Midbrain (tissue), 1 donor: Measurements from ENCODE around the gene GFI1.
"Not testable (repeated sequence)": the region's sequence is repeated elsewhere in the genome, so short reads cannot be mapped to it uniquely, and the experiment has no call there.

Source experiments
- DNase-seq: peaks from one replicate; lab custom pipeline; 2025; lab: John Stamatoyannopoulos, UW

GFI1 gene

DNA sequence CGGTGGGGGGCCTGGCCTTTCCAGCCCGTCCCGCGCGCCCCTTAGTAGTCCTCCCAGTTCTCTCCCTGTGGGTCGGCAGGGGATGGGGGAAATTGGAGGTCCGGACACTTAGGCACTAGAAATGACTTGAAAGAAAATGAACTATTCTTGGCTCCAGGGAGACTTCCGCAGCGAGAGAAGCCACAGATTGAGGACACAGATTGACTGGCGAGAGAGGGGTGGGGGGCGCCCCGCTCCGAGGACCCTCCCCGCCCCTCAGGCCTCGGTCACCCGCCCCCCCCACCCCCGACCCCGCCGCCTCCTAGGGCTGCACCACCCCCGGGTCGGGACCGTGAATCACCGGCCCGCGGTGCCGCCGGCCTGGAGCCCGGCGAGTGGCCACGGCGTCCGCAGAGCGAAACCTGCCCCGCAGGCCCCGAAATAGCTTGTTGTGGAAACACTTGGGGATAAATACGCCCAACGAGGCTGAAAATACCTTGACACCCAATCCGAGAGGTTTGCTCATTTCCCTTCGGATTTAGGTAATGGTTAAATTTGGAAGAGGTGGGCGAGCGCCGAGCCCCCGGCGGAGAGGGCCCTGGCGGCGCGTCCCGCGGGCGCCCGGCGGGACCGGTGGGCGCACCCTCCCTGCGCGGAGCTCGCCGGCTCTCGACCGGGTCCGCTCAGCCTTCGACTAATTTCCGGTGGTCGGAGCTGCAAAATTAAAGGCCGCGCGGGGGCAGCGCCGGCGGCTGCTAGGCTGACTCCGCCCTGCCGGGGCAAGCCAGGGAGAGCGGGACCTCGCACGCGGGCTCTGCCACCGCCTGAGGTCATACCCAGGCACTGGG is at the start of gene GFI1:
Gene GFI1, minus strand, starts transcription at position 675 of the 827 bp plus-strand sequence. CDS start 3,438 bp downstream, outside the sequence.
- no peak for DNase-seq

- DNase-seq, result not testable (repeated sequence)
These were observed 45.6 kb upstream of the GFI1 start for GRCh38 chr1:92532371-92532770.

DNA sequence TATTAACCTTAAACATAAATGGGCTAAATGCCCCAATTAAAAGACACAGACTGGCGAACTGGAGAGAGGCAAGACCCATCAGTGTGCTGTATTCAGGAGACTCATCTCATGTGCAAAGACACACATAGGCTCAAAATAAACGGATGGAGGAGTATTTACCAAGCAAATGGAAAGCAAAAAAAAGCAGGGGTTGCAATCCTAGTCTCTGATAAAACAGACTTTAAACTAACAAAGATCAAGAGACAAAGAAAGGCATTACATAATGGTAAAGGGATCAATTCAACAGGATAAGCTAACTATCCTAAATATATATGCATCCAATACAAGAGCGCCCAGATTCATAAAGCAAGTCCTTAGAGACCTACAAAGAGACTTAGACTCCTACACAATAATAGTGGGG is 45.2 kb upstream of the GFI1 start:
- DNase-seq, result not testable (repeated sequence)

GRCh38 chr1:92527670-92528069 is 40.9 kb upstream of the GFI1 start:
- no peak for DNase-seq

DNA sequence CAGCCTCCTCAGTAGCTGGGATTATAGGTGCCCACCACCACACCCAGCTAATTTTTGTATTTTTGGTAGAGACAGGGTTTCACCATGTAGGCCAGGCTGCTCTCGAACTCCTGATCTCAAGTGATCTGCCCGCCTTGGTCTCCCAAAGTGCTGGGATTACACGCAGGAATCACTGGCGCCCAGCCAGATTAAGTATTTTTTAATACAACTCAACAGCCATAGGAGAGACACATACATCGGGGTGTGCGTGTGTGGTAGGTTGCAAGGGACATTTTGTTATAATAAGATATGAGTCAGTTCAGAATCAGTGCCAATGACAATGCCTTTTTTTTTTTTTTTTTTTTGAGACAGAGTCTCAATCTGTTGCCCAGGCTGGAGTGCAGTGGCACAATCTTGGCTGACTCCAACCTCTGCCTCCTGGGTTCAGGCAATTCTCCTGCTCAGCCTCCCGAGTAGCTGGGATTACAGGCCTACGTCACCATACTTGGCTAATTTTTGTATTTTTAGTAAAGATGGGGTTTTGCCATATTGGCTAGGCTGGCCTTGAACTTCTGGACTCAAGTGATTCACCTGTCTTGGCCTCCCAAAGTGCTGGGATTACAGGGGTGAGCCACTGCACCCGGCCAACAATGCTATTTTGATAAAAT is 38.3 kb upstream of the GFI1 start:
- DNase-seq, result not testable (repeated sequence)

- no peak for DNase-seq
These were observed 32.3 kb upstream of the GFI1 start for GRCh38 chr1:92519043-92519442.

DNA sequence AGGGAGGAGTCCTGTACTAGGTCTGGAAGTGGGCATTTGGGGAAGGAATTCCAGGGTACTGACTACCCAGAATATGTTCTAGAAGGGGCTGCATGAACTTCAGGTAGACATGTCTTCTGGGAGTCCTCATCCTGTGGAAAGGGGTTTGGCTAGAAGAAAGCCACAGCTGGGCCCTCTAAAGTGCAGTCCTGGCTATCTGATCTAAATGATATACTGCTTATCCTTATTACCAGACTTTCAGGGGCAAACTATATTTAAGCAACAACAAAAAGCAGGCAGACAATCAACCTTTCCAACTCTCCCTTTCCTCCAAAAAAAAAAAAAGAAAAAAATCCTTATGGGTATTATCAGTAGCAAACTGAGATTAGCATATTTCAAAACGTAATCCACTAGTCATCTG is 29.8 kb upstream of the GFI1 start:
- DNase-seq, result no peak

DNA sequence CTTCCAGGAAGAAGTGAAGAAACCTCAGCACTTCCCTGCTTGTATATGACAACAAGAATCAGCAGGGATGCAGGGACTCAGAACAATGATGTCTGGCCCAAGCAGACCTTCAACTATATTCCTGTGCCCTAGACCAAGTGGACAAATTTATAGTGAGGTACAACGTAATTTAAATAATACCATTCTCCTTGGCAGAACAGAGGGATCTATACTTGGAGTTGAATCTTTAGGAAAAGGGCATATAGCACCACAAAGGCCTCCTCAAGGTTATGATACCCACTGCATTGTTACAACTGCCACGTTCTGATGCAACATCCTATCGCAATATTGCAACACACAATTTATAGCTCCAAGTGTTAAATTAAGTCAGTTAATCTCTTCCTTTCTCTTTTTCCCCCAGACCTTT is 29.1 kb upstream of the GFI1 start:
- DNase-seq, result no peak

- no peak for DNase-seq
These were observed 24.8 kb upstream of the GFI1 start for GRCh38 chr1:92511541-92511940.

- DNase-seq, result no peak
These were observed 22.9 kb upstream of the GFI1 start for GRCh38 chr1:92509619-92510018.

DNA sequence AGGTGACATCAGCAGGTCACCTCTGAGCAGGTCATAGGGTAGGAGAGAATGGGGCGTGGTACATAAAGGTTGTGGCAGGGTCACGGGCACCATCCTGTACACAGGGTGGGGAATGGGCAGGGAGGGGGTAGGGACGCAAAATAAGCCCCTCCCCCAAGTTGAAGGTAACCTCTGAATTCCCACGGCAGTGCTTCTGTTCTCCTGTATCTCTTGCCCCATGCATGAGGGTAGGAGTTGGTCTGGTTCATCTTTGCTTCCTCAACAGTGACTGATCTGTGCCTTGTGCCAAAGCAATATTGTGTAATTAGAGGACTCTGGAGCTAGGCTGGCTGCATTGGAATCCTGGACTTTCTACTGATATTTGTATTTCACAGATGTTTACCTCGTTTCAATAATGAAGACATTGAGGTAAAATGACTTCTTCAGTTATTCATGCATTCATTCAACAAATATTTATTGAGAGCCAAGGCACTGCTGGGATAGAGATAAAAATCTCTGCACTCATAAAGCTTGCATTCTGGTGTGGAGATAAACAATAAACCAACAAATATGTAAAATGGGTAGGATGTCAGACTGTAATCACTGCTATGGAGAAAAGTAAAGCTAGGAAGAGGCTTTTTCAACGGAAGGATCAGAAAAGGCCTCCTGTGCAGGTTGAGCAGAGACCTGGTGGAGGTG is 18.4 kb upstream of the GFI1 start:
- no peak for DNase-seq

GRCh38 chr1:92504291-92505014 is 17.7 kb upstream of the GFI1 start:
- DNase-seq, result no peak

GRCh38 chr1:92503926-92504285 is 17.2 kb upstream of the GFI1 start:
- DNase-seq, result no peak

DNA sequence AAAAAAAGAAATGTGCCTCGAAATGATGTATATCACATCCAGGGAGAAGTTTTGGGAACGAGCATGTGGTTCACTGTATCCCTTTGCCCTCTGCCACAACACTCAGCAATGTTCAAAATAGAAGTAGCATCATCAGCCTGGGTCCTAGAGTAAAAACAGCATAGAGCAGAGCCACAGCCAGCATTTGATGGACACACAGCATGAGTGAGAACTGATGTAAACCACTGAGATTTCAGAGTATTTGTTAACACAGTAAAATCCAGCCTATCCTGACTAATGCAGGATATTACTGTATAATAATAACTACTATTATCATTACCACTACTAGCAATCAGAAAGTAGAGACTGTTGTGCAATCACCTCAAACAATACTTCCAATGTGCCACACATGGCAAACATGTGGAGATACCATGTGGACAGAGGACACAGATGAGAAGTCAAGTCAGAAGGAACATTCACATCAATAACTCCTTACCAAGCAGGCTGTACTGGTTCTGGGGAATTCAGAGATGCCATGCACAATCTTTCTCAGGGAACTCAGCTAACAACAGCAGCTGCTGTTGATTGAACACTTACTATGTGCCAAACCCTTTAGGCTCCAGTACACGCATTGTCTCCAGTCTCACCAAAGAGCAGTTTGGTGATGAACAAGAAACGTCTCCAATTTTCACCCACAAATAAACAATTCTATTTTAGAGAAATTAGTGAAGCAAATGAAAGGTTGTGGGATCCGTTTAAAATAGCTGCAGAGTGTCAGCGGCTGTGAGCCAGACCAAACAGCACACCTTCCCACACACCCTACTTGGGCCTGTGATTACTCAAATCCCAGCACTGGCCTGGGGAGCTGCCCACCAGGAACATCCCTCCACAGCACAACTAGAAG is 16.6 kb upstream of the GFI1 start:
- no peak for DNase-seq

DNA sequence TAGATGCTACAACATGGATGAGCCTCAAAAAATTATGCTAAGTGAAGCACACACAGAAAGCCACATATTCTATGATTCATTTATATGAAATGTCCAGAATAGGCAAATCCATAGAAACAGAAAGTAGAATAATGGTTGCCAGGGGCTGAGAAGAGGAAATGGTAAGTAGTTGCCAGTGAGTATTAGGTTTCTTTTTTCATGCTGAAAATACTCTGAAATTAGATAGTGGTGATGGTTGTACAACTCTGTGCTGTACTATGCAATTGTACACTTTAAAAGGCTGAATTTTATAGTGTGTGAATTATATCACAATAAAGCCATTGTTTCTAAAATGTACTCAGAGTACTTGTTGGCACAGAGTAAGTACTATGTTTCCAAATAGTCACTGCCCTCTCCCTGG is 15.5 kb upstream of the GFI1 start:
- no peak for DNase-seq

DNA sequence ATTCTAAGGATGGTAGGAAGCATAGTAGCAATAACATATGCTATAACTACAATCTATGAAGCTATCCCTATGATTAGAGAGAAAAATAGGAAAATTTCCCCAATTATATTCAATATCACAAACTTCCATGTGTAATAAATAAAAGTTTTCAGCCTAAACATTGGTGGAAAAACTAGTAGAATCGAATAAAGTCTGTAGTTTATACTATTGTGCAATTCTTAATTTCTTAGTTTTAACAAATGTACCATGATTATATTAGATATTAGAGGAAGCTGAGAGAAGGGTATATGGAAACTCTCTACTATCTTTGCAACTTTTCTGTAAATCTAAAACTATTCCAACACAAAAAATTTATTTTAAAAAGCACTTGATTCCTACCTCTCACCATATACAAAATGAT is 13.8 kb upstream of the GFI1 start:
- DNase-seq, result no peak

GRCh38 chr1:92495392-92496063 is 8.8 kb upstream of the GFI1 start:
- no peak for DNase-seq

- no peak for DNase-seq
These were observed 7.9 kb upstream of the GFI1 start for GRCh38 chr1:92494485-92495141.

DNA sequence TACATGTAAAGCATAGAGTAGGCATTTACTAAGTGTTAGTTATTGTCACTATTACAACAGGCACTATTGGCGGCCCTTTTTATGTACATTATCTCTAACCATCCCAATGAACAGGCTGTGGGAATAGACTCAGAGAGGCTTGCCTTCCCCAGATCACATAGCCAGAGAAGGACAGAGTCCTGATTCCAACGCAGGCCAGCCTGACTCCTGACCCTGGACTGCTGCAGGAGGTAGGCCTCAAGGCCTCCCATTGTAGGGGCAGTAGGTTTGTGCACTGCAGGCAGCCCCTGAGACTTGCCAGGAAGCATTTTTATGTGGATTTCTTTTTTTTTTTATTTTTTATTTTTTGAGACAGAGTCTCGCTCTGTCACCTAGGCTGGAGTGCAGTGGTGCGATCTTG is 6.4 kb upstream of the GFI1 start:
- DNase-seq, result no peak

GRCh38 chr1:92488832-92489231 is 2.1 kb upstream of the GFI1 start:
- no peak for DNase-seq
